A673 (cell line): ENCODE measurements around the gene SUPT7L. TPM values are rescaled to one million over a fixed set of nuclear protein-coding genes. Genes with fewer than 3 reads are reported as not detected.

Source experiments
- BruUV-seq: library from RNA; stranded (reverse); fragments of 400-500 nt; replicated peaks from 2 replicates; lab custom pipeline; 2021; lab: Mats Ljungman, UMichigan
- CTCF ChIA-PET: fragments of 300-600 bp; sonication (Branson Sonifier 250); formaldehyde crosslinking; loops from one replicate; lab custom pipeline; 2022; ENCODE audit warnings: antibody characterized with exemption; lab: Charles Lee
- POLR2A ChIA-PET: fragments of 300-600 bp; sonication (Branson Sonifier 250); formaldehyde crosslinking; loops from one replicate; lab custom pipeline; 2022; ENCODE audit warnings: antibody characterized with exemption; ENCODE audit not compliant: low non-redundant PET; lab: Charles Lee
- DNase-seq: peaks from one replicate; pipeline ENCODE4 v3.0.0-alpha.2; 2015; ENCODE audit warnings: low spot score
- H3K27ac ChIP-seq: fragments of 200-600 bp; sonication (generic); 2 replicates; pipeline ENCODE4 v1.5.1; 2016; ENCODE audit warnings: mixed run types, low read depth, mild to moderate bottlenecking, mixed read lengths, antibody characterized with exemption, low read length; ENCODE audit not compliant: poor library complexity, severe bottlenecking
- H3K27me3 ChIP-seq: fragments of 200-600 bp; sonication (generic); replicated peaks from 2 replicates; pipeline ENCODE4 v1.6.1; 2017; ENCODE audit warnings: mixed run types, low read depth, mild to moderate bottlenecking, mixed read lengths, antibody characterized with exemption, low read length; ENCODE audit not compliant: insufficient read depth, poor library complexity
- H3K36me3 ChIP-seq: fragments of 200-600 bp; sonication (generic); 2 replicates; pipeline ENCODE4 v1.6.1; 2016; ENCODE audit warnings: mixed run types, mild to moderate bottlenecking, mixed read lengths, antibody characterized with exemption, low read length; ENCODE audit not compliant: insufficient read depth, poor library complexity, severe bottlenecking
- H3K4me1 ChIP-seq: fragments of 200-600 bp; sonication (generic); 2 replicates; pipeline ENCODE4 v1.6.1; 2017; ENCODE audit warnings: mixed run types, mild to moderate bottlenecking, mixed read lengths, antibody characterized with exemption, low read length; ENCODE audit not compliant: insufficient read depth, poor library complexity, severe bottlenecking
- H3K4me3 ChIP-seq: fragments of 200-600 bp; sonication (generic); 2 replicates; pipeline ENCODE4 v1.5.1; 2016; ENCODE audit warnings: low read depth, mixed run types, mild to moderate bottlenecking, mixed read lengths, low read length; ENCODE audit not compliant: poor library complexity, severe bottlenecking
- H3K9me3 ChIP-seq: fragments of 200-600 bp; sonication (generic); 2 replicates; pipeline ENCODE4 v1.6.1; 2016; ENCODE audit warnings: mixed run types, low read depth, mild to moderate bottlenecking, mixed read lengths, antibody characterized with exemption, low read length; ENCODE audit not compliant: poor library complexity, severe bottlenecking
- CTCF ChIP-seq: fragments of 300-800, 200-600 bp; sonication (generic); conservative IDR thresholded peaks from 2 replicates; pipeline ENCODE4 v1.5.1; 2017; ENCODE audit warnings: low read depth, mild to moderate bottlenecking, antibody characterized with exemption, low read length, moderate library complexity, mixed read lengths
- EZH2 ChIP-seq: fragments of 200-600 bp; sonication (generic); IDR thresholded peaks from 2 replicates; pipeline ENCODE4 v1.6.1; 2017; ENCODE audit warnings: borderline replicate concordance, low read depth, mild to moderate bottlenecking, mixed read lengths, antibody characterized with exemption, low read length; ENCODE audit not compliant: poor library complexity, severe bottlenecking
- intact Hi-C: fragments of 100-400 bp; cut with micrococcal nuclease; formaldehyde crosslinking; loops from one replicate; pipeline ENCODE4 v1.10.0; 2022; ENCODE audit not compliant: unreplicated experiment
- total RNA-seq: library from RNA; stranded (reverse); gene quantifications from 2 replicates; pipeline ENCODE4 v1.2.3, GENCODE V29; 2021

The SUPT7L gene
- total RNA-seq, 1 experiment from 2014 or later: 33.1 TPM

- POLR2A ChIA-PET: no interaction called here
Measured at GRCh38 chr2:27640722-27641245, 22.6 kb downstream of the SUPT7L start.

GRCh38 chr2:27638709-27639108 lies 24.7 kb downstream of the SUPT7L start:
- H3K27ac ChIP-seq: no peak overlapping the region
- no TSS peak for BruUV-seq

More at GRCh38 chr2:27640722-27641245, 22.6 kb downstream of the SUPT7L start:
- H3K27me3 ChIP-seq: no peaks in the 10 kb centered on the region
- intact Hi-C loops: no loop called here
- H3K27ac ChIP-seq: no peak overlapping the region
- no peaks in the 10 kb centered on the region for H3K9me3 ChIP-seq
- H3K4me1 ChIP-seq: no peaks in the 10 kb centered on the region
- no peak for TF ChIP-seq EZH2
- TF ChIP-seq CTCF: no peak
- BruUV-seq: no TSS peak
- peaks cover 68% of the 10 kb centered on the region for H3K36me3 ChIP-seq
- DNase-seq: no peak
- no peak overlapping the region for H3K4me3 ChIP-seq
- CTCF ChIA-PET: no interaction called here

GRCh38 chr2:27638037-27638637 lies 25.3 kb downstream of the SUPT7L start:
- H3K27ac ChIP-seq: no peak overlapping the region
- no peak overlapping the region for H3K4me3 ChIP-seq
- TF ChIP-seq EZH2: no peak
- no peak for TF ChIP-seq CTCF
- no TSS peak for BruUV-seq
- CTCF ChIA-PET: no interaction called here
- no peaks in the 10 kb centered on the region for H3K27me3 ChIP-seq
- H3K9me3 ChIP-seq: no peaks in the 10 kb centered on the region
- POLR2A ChIA-PET: no interaction called here
- H3K36me3 ChIP-seq: peaks cover 72% of the 10 kb centered on the region
- intact Hi-C loops: no loop called here
- DNase-seq: no peak
- H3K4me1 ChIP-seq: no peaks in the 10 kb centered on the region

More at GRCh38 chr2:27638709-27639108, 24.7 kb downstream of the SUPT7L start:
- Histone ChIP-seq H3K4me3 (no peak overlapping the region), H3K4me1 (no peaks in the 10 kb centered on the region), H3K9me3 (no peaks in the 10 kb centered on the region), H3K36me3 (peaks cover 75% of the 10 kb centered on the region), H3K27me3 (no peaks in the 10 kb centered on the region)
- DNase-seq: no peak
- ChIA-PET CTCF (no interaction called here), POLR2A (no interaction called here)
- TF ChIP-seq CTCF: no peak
- no peak for TF ChIP-seq EZH2
- intact Hi-C loops: no loop called here
